Glutamatergic neuron (in vitro differentiated cells): ENCODE results near the gene GRB10. TPM values are rescaled to one million over a fixed set of nuclear protein-coding genes. Genes with fewer than 3 reads are reported as not detected.

Source experiments
- DNase-seq: peaks from one replicate; pipeline ENCODE4 v3.0.0; 2022
- H3K27ac Mint-ChIP-seq: one replicate; pipeline ENCODE4 v1.8.0; 2020; ENCODE audit warnings: mild to moderate bottlenecking, mixed read lengths, inconsistent platforms; ENCODE audit not compliant: unreplicated experiment
- H3K27me3 Mint-ChIP-seq: one replicate; pipeline ENCODE4 v1.8.0; 2020; ENCODE audit warnings: mild to moderate bottlenecking, moderate library complexity, mixed read lengths, inconsistent platforms; ENCODE audit not compliant: unreplicated experiment
- H3K36me3 Mint-ChIP-seq: one replicate; pipeline ENCODE4 v1.8.0; 2020; ENCODE audit warnings: mild to moderate bottlenecking, mixed read lengths, inconsistent platforms; ENCODE audit not compliant: unreplicated experiment
- H3K4me1 Mint-ChIP-seq: one replicate; pipeline ENCODE4 v1.8.0; 2020; ENCODE audit warnings: mild to moderate bottlenecking, low read depth, mixed read lengths, inconsistent platforms; ENCODE audit not compliant: unreplicated experiment
- H3K4me3 Mint-ChIP-seq: one replicate; pipeline ENCODE4 v1.8.0; 2020; ENCODE audit warnings: mild to moderate bottlenecking, mixed read lengths, inconsistent platforms; ENCODE audit not compliant: unreplicated experiment
- H3K9me3 Mint-ChIP-seq: one replicate; pipeline ENCODE4 v1.8.0; 2020; ENCODE audit warnings: mild to moderate bottlenecking, moderate library complexity, mixed read lengths, inconsistent platforms; ENCODE audit not compliant: unreplicated experiment
- total RNA-seq: library from RNA; stranded (reverse); fragmentation: NEBNext Ultra II Directional; extraction: Animal tissue kit (Norgen Biotek cat#: 25700); gene quantifications from one replicate; pipeline ENCODE4 v1.2.1, GENCODE V29; 2021; ENCODE audit not compliant: unreplicated experiment
- TF ChIP-seq, protein P1 (sequence below): fragments of 200-600 bp; sonication (generic); IDR thresholded peaks from one replicate; pipeline ENCODE4 v1.5.0; 2021; ENCODE audit not compliant: partially characterized antibody, unreplicated experiment

The GRB10 gene
- total RNA-seq, 1 donor from 2014 or later = 182 TPM

DNA sequence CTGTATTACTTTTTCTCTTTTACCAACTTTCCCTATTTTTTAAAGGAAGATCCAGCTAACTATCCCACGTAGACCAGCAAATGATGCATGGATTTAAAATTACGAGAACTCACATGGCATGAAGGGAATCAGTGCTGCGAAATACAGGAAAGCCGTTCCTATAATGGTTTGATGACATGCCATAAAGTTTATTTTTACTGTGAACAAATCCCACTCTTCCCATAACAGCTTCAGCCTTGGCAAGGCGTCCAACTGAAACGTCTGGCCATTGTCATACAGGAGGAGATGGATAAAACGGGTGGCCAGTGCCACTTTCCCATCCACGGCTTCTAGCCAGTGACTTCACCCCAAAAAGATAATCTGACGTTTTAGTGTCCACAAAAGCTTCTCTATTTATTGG is 111.3 kb downstream of the GRB10 start:
- peaks cover 32% of the 10 kb centered on the region for H3K36me3 Mint-ChIP-seq
- H3K27me3 Mint-ChIP-seq = peaks cover 9% of the 10 kb centered on the region
- peaks cover 28% of the 10 kb centered on the region for H3K4me1 Mint-ChIP-seq
- DNase-seq = no peak
- peaks cover 15% of the 10 kb centered on the region for H3K9me3 Mint-ChIP-seq
- TF ChIP-seq, protein P1, sequence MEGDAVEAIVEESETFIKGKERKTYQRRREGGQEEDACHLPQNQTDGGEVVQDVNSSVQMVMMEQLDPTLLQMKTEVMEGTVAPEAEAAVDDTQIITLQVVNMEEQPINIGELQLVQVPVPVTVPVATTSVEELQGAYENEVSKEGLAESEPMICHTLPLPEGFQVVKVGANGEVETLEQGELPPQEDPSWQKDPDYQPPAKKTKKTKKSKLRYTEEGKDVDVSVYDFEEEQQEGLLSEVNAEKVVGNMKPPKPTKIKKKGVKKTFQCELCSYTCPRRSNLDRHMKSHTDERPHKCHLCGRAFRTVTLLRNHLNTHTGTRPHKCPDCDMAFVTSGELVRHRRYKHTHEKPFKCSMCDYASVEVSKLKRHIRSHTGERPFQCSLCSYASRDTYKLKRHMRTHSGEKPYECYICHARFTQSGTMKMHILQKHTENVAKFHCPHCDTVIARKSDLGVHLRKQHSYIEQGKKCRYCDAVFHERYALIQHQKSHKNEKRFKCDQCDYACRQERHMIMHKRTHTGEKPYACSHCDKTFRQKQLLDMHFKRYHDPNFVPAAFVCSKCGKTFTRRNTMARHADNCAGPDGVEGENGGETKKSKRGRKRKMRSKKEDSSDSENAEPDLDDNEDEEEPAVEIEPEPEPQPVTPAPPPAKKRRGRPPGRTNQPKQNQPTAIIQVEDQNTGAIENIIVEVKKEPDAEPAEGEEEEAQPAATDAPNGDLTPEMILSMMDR = no peak
- H3K27ac Mint-ChIP-seq = no peak overlapping the region
- H3K4me3 Mint-ChIP-seq = peak overlapping the region; percentile 16

DNA sequence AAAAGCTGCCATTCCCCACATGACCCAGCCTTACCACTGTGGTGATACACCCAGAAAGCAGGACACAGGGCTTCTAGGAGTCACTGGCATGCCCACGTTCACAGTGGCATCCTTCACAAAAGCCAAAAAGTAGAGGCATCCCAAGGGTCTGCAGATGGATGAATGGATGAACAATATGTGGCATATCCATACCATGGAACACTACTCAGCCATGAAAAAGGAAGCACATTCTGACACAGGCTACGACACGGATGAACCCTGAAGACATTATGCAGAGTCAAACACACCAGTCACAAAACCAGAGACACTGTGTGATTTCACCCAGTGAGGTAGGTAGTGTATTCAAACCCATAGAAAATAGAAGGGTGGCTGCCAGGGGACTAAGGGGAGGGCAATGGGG is 112.8 kb downstream of the GRB10 start:
- H3K27ac Mint-ChIP-seq = no peak overlapping the region
- H3K4me3 Mint-ChIP-seq = no peak overlapping the region
- no peak for DNase-seq
- H3K9me3 Mint-ChIP-seq = peaks cover 15% of the 10 kb centered on the region
- H3K36me3 Mint-ChIP-seq = peaks cover 32% of the 10 kb centered on the region
- peaks cover 20% of the 10 kb centered on the region for H3K4me1 Mint-ChIP-seq
- TF ChIP-seq, protein P1 = no peak
- peaks cover 9% of the 10 kb centered on the region for H3K27me3 Mint-ChIP-seq

DNA sequence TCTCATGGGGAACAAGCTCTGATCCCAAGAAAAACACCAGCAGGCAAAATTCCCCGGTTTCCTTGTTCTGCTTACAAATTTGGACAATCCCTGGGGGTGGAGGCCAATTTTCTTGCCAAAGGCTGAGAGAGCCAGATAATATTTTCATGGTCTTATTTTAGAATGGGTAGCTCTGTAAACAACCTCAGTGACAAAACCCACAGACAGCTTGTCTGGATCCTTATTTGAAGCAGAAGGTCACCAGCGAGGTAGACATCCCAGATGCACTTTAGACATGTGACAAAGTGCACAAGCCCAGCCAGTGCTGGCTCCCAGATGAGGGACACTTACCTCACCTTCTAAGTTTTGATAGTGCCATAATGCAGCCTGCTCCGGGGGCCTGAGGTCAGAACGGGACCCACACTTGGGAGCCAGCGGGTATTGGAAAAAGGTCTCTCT is 114.9 kb downstream of the GRB10 start:
- no peak overlapping the region for H3K4me3 Mint-ChIP-seq
- peaks cover 10% of the 10 kb centered on the region for H3K9me3 Mint-ChIP-seq
- no peak overlapping the region for H3K27ac Mint-ChIP-seq
- TF ChIP-seq, protein P1 = no peak
- no peak for DNase-seq
- peaks cover 2% of the 10 kb centered on the region for H3K27me3 Mint-ChIP-seq
- H3K4me1 Mint-ChIP-seq = peaks cover 7% of the 10 kb centered on the region
- peaks cover 23% of the 10 kb centered on the region for H3K36me3 Mint-ChIP-seq

DNA sequence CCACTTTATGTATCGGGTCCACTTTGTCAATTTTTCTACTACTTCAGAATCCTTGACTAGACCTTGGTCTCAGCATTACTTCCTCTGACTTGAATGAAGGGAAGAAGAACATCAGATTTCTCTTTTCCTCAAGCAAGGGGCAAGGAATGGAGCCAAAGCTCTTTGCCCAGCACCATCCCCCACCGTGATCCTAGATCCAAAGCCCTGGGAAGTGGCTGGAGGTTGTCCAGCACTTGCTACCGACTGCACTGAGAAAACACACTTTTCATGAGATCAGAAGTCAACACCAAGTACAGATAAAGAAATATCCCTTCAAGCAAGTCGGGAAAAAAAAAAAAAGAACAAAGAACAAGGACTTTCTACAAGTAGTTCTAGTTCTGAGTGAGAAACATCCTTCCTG is 115.4 kb downstream of the GRB10 start:
- no peak overlapping the region for H3K4me3 Mint-ChIP-seq
- H3K27ac Mint-ChIP-seq = no peak overlapping the region
- DNase-seq = no peak
- peaks cover 21% of the 10 kb centered on the region for H3K36me3 Mint-ChIP-seq
- peaks cover 7% of the 10 kb centered on the region for H3K4me1 Mint-ChIP-seq
- peaks cover 2% of the 10 kb centered on the region for H3K27me3 Mint-ChIP-seq
- H3K9me3 Mint-ChIP-seq = peaks cover 10% of the 10 kb centered on the region
- TF ChIP-seq, protein P1 = no peak

DNA sequence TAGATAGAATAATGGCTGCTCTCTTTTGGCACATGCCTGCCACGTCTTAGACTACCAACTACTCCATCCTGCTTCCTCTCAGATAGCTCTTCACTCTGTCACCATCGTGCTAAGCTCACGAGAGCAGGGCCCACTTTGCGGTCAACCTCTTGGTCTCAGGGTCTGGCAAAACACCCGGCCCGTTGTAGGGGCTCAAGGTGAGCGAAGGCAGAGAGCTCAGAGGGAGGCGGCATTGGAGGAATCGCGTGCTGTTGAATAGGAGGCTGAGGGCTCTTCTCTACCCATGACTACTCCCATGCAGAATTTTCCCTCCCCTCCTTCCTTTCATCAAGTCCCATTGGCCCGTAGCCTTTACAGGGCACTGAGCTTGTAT is 116.6 kb downstream of the GRB10 start:
- no peak overlapping the region for H3K4me3 Mint-ChIP-seq
- no peak for DNase-seq
- peaks cover 10% of the 10 kb centered on the region for H3K9me3 Mint-ChIP-seq
- peaks cover 2% of the 10 kb centered on the region for H3K27me3 Mint-ChIP-seq
- no peak overlapping the region for H3K27ac Mint-ChIP-seq
- TF ChIP-seq, protein P1 = no peak
- H3K4me1 Mint-ChIP-seq = peaks cover 5% of the 10 kb centered on the region
- peaks cover 16% of the 10 kb centered on the region for H3K36me3 Mint-ChIP-seq
